ENCODE measurements around the gene NOSTRIN. TPM values are rescaled to one million over a fixed set of nuclear protein-coding genes. Genes with fewer than 3 reads are reported as not detected.
"Not testable (repeated sequence)": the region's sequence is repeated elsewhere in the genome, so short reads cannot be mapped to it uniquely, and the experiment has no call there.

Gene NOSTRIN
- polyA plus RNA-seq, 3 donors, result not detected

GRCh38 chr2:168855601-168856000, 53.2 kb downstream of the NOSTRIN start:
- no peak for DNase-seq
- no peaks in the 10 kb centered on the region for H4K20me1 ChIP-seq (ENCODE audit: insufficient read depth, low read length)

GRCh38 chr2:168858146-168858545, 55.7 kb downstream of the NOSTRIN start:
- H3K36me3 ChIP-seq (replicated peaks in 1 of 2; ENCODE audit: control insufficient read depth in 1 of 2, insufficient read depth in 2 of 2, low read length in 2 of 2), result peaks cover 0 to 39% of the 10 kb centered on the region in 2 donors
- no peak overlapping the region for H3K4me2 ChIP-seq (replicated peaks; ENCODE audit: extremely low read depth, low read length, poor library complexity, severe bottlenecking)
- no peak for TF ChIP-seq CTCF (IDR thresholded peaks at IDR 0.05)
- no peaks in the 10 kb centered on the region for H3K79me2 ChIP-seq (ENCODE audit: insufficient read depth, low read length)
- no peak overlapping the region for H2AFZ ChIP-seq (ENCODE audit: insufficient read depth, low read depth, low read length, poor library complexity, severe bottlenecking)
- intact Hi-C loops (cut with micrococcal nuclease), result no loop called here
- H3K9ac ChIP-seq (ENCODE audit: insufficient read depth, low read length, poor library complexity, severe bottlenecking), result no peak overlapping the region
- no peak overlapping the region for H3K4me3 ChIP-seq (replicated peaks in 1 of 3; ENCODE audit: low read depth in 2 of 3, low read length in 3 of 3)
- Mint-ChIP-seq H3K27ac (no peak overlapping the region), H3K4me1 (no peaks in the 10 kb centered on the region), H3K27me3 (ENCODE audit: low read depth in 3 of 3) (peaks cover 0 to 2% (median 0%) of the 10 kb centered on the region in 3 donors), H3K9me3 (peaks cover 0 to 1% (median 0%) of the 10 kb centered on the region in 7 donors), H3K4me3 (no peak overlapping the region), H3K36me3 (peaks cover 44 to 58% of the 10 kb centered on the region in 2 donors)
- no peak overlapping the region for H3K27ac ChIP-seq (ENCODE audit: low read depth in 1 of 2, low read length in 2 of 2)
- no CpG with 5 or more reads among the region's 2 CpGs for WGBS (ENCODE audit: insufficient coverage)
- no peaks in the 10 kb centered on the region for H4K20me1 ChIP-seq (ENCODE audit: insufficient read depth, low read length)
- H3K4me1 ChIP-seq (ENCODE audit: control insufficient read depth in 1 of 2, insufficient read depth in 2 of 2, low read length in 2 of 2), result no peaks in the 10 kb centered on the region
- no peak for DNase-seq
- H3K9me3 ChIP-seq (replicated peaks in 1 of 2; ENCODE audit: control insufficient read depth in 1 of 2, insufficient read depth in 1 of 2, low read length in 2 of 2), result no peaks in the 10 kb centered on the region
- no peaks in the 10 kb centered on the region for H3K27me3 ChIP-seq (ENCODE audit: control insufficient read depth in 2 of 2, insufficient read depth in 2 of 2, low read length in 2 of 2)

More at GRCh38 chr2:168855601-168856000, 53.2 kb downstream of the NOSTRIN start:
- Histone ChIP-seq H3K4me3 (replicated peaks in 1 of 3; ENCODE audit: low read depth in 2 of 3, low read length in 3 of 3) (no peak overlapping the region), H3K4me2 (replicated peaks; ENCODE audit: extremely low read depth, low read length, poor library complexity, severe bottlenecking) (no peak overlapping the region), H3K27me3 (ENCODE audit: control insufficient read depth in 2 of 2, insufficient read depth in 2 of 2, low read length in 2 of 2) (no peaks in the 10 kb centered on the region), H3K9me3 (replicated peaks in 1 of 2; ENCODE audit: control insufficient read depth in 1 of 2, insufficient read depth in 1 of 2, low read length in 2 of 2) (no peaks in the 10 kb centered on the region), H3K79me2 (ENCODE audit: insufficient read depth, low read length) (no peaks in the 10 kb centered on the region), H2AFZ (ENCODE audit: insufficient read depth, low read depth, low read length, poor library complexity, severe bottlenecking) (no peak overlapping the region), H3K4me1 (ENCODE audit: control insufficient read depth in 1 of 2, insufficient read depth in 2 of 2, low read length in 2 of 2) (no peaks in the 10 kb centered on the region), H3K36me3 (replicated peaks in 1 of 2; ENCODE audit: control insufficient read depth in 1 of 2, insufficient read depth in 2 of 2, low read length in 2 of 2) (peaks cover 4 to 21% of the 10 kb centered on the region in 2 donors), H3K9ac (ENCODE audit: insufficient read depth, low read length, poor library complexity, severe bottlenecking) (no peak overlapping the region), H3K27ac (ENCODE audit: low read depth in 1 of 2, low read length in 2 of 2) (no peak overlapping the region)
- no peak for TF ChIP-seq CTCF (IDR thresholded peaks at IDR 0.05)
- H3K27me3 Mint-ChIP-seq (ENCODE audit: low read depth in 3 of 3), result peaks cover 0 to 2% (median 0%) of the 10 kb centered on the region in 3 donors
- H3K27ac Mint-ChIP-seq, result no peak overlapping the region
- 100% methylated on average over 1 of the region's 3 CpGs for WGBS (ENCODE audit: insufficient coverage)
- H3K4me1 Mint-ChIP-seq, result no peaks in the 10 kb centered on the region
- peaks cover 0 to 1% (median 0%) of the 10 kb centered on the region in 7 donors for H3K9me3 Mint-ChIP-seq
- intact Hi-C loops (cut with micrococcal nuclease), result no loop called here
- H3K4me3 Mint-ChIP-seq, result no peak overlapping the region
- H3K36me3 Mint-ChIP-seq, result peaks cover 38 to 57% of the 10 kb centered on the region in 2 donors

- H3K27me3 Mint-ChIP-seq (ENCODE audit: low read depth in 3 of 3); intact Hi-C loops (cut with micrococcal nuclease): not testable (repeated sequence)
- H3K36me3 Mint-ChIP-seq, result peaks cover 45 to 63% of the 10 kb centered on the region in 2 donors
Observed at GRCh38 chr2:168867164-168867563, 64.7 kb downstream of the NOSTRIN start.

More at GRCh38 chr2:168867164-168867563, 64.7 kb downstream of the NOSTRIN start:
- H3K27ac ChIP-seq (ENCODE audit: low read depth in 1 of 2, low read length in 2 of 2); H2AFZ ChIP-seq (ENCODE audit: insufficient read depth, low read depth, low read length, poor library complexity, severe bottlenecking); H3K9ac ChIP-seq (ENCODE audit: insufficient read depth, low read length, poor library complexity, severe bottlenecking); DNase-seq; H3K4me1 ChIP-seq (ENCODE audit: control insufficient read depth in 1 of 2, insufficient read depth in 2 of 2, low read length in 2 of 2); H3K79me2 ChIP-seq (ENCODE audit: insufficient read depth, low read length); H3K4me3 Mint-ChIP-seq; H3K9me3 ChIP-seq (replicated peaks in 1 of 2; ENCODE audit: control insufficient read depth in 1 of 2, insufficient read depth in 1 of 2, low read length in 2 of 2); H3K27ac Mint-ChIP-seq; H3K4me1 Mint-ChIP-seq; H4K20me1 ChIP-seq (ENCODE audit: insufficient read depth, low read length); H3K27me3 ChIP-seq (ENCODE audit: control insufficient read depth in 2 of 2, insufficient read depth in 2 of 2, low read length in 2 of 2); H3K4me2 ChIP-seq (replicated peaks; ENCODE audit: extremely low read depth, low read length, poor library complexity, severe bottlenecking); H3K4me3 ChIP-seq (replicated peaks in 1 of 3; ENCODE audit: low read depth in 2 of 3, low read length in 3 of 3): not testable (repeated sequence)
- peaks cover 1 to 15% (median 8%) of the 10 kb centered on the region in 7 donors for H3K9me3 Mint-ChIP-seq
- no CpG with 5 or more reads among the region's 1 CpG for whole genome bisulfite sequencing (ENCODE audit: insufficient coverage)
- H3K36me3 ChIP-seq (replicated peaks in 1 of 2; ENCODE audit: control insufficient read depth in 1 of 2, insufficient read depth in 2 of 2, low read length in 2 of 2), result peaks cover 4 to 31% of the 10 kb centered on the region in 2 donors
